Uterus (tissue), 4 donors: Measurements from ENCODE around the gene ZDHHC11B. TPM values are rescaled to one million over a fixed set of nuclear protein-coding genes. Genes with fewer than 3 reads are reported as not detected.
"Not testable (repeated sequence)": the region's sequence is repeated elsewhere in the genome, so short reads cannot be mapped to it uniquely, and the experiment has no call there.

ENCODE experiments used
- DNase-seq, 2 donors: peaks; one replicate each; pipeline ENCODE4 v3.0.0-alpha.2; 2019 to 2020
- H3K27ac ChIP-seq, 2 donors: fragments of 200-600 bp; sonication (generic); 1 replicate in 1 of 2; 2 replicates in 1 of 2; pipeline ENCODE4 v1.5.1; 2016 to 2018
- H3K27me3 ChIP-seq, 2 donors: fragments of 200-600 bp; sonication (generic); one replicate each; pipeline ENCODE4 v1.5.1; 2018 to 2019; ENCODE audit warnings: control low read depth in 1 of 2
- H3K36me3 ChIP-seq, 2 donors: fragments of 200-600 bp; sonication (generic); one replicate each; pipeline ENCODE4 v1.5.1; 2019; ENCODE audit warnings: control low read depth in 1 of 2
- H3K4me1 ChIP-seq, 2 donors: fragments of 200-600 bp; sonication (generic); one replicate each; pipeline ENCODE4 v1.5.1; 2018 to 2019; ENCODE audit warnings: control low read depth in 1 of 2
- H3K4me3 ChIP-seq, 2 donors: fragments of 200-600 bp; sonication (generic); 1 replicate in 1 of 2; 2 replicates in 1 of 2; pipeline ENCODE4 v1.5.1; 2018 to 2019; ENCODE audit warnings: mild to moderate bottlenecking in 1 of 2
- H3K9me3 ChIP-seq, 2 donors: fragments of 200-600 bp; sonication (generic); one replicate each; pipeline ENCODE4 v1.5.1; 2019; ENCODE audit warnings: control low read depth in 1 of 2
- POLR2A ChIP-seq, 2 donors: fragments of 450-650 bp; IDR thresholded peaks; one replicate each; pipeline ENCODE4 v1.6.1; 2016; ENCODE audit warnings: antibody characterized with exemption in 2 of 2, mild to moderate bottlenecking in 1 of 2, moderate library complexity in 1 of 2
- intact Hi-C: fragments of 100-400 bp; cut with DNase I; formaldehyde crosslinking; loops from one replicate; pipeline ENCODE4 v1.15.1; 2023; ENCODE audit warnings: low total_unique reads
- total RNA-seq, 4 donors: library from RNA; depleted of rRNA in 3 of 4; stranded (reverse); fragments of >200 nt in 3 of 4; gene quantifications; one replicate each; pipeline versions ENCODE4 v1.1.0 to v1.2.4, GENCODE V29; 2014 to 2023
- TF ChIP-seq, protein P1 (sequence below), 4 experiments: fragments of 200-600 bp in 2 of 4; fragments of 450-650 bp in 2 of 4; sonication (generic) in 2 of 4; IDR thresholded peaks; one replicate each; pipeline ENCODE4 v1.5.1; 2016 to 2019; ENCODE audit warnings: antibody characterized with exemption in 4 of 4, mild to moderate bottlenecking in 2 of 4, moderate library complexity in 1 of 4
- donor health status: DM: yes; HTN: yes; CAD: no.

Gene ZDHHC11B
- total RNA-seq, 4 donors from 2014 or later, result under 0.01 to 15.1 (median 1.5) TPM

DNA sequence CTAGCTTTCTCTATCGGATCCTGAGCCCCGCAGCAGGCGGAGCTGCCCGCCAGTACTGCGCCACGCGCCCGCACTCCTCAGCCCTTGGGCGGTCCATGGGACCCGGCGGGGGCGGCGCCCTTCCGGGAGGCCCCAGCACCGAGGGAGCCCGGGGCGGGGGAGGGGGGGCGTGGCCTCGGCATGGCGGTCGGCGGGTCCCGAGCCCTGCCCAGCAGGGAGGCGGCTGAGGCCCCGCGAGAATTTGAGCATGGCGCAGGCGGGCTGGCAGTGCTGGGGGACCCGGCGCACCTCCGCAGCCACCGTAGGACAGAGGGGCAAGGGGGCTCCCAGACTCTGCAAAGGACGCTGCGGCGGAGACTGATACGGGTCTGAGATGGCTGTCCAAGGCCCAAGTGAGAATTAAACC is 6.8 kb downstream of the ZDHHC11B start:
- intact Hi-C loops, result no loop called here
- H3K27ac ChIP-seq, result no peak overlapping the region
- no peak for TF ChIP-seq POLR2A (IDR thresholded peaks at IDR 0.05)
- TF ChIP-seq, protein P1, sequence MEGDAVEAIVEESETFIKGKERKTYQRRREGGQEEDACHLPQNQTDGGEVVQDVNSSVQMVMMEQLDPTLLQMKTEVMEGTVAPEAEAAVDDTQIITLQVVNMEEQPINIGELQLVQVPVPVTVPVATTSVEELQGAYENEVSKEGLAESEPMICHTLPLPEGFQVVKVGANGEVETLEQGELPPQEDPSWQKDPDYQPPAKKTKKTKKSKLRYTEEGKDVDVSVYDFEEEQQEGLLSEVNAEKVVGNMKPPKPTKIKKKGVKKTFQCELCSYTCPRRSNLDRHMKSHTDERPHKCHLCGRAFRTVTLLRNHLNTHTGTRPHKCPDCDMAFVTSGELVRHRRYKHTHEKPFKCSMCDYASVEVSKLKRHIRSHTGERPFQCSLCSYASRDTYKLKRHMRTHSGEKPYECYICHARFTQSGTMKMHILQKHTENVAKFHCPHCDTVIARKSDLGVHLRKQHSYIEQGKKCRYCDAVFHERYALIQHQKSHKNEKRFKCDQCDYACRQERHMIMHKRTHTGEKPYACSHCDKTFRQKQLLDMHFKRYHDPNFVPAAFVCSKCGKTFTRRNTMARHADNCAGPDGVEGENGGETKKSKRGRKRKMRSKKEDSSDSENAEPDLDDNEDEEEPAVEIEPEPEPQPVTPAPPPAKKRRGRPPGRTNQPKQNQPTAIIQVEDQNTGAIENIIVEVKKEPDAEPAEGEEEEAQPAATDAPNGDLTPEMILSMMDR (IDR thresholded peaks at IDR 0.05), result no peak
- H3K4me1 ChIP-seq, result no peaks in the 10 kb centered on the region
- H3K4me3 ChIP-seq, result no peak overlapping the region
- H3K9me3 ChIP-seq, result no peaks in the 10 kb centered on the region
- no peaks in the 10 kb centered on the region for H3K36me3 ChIP-seq
- peak; percentile 9 to 24 for DNase-seq
- no peaks in the 10 kb centered on the region for H3K27me3 ChIP-seq

DNA sequence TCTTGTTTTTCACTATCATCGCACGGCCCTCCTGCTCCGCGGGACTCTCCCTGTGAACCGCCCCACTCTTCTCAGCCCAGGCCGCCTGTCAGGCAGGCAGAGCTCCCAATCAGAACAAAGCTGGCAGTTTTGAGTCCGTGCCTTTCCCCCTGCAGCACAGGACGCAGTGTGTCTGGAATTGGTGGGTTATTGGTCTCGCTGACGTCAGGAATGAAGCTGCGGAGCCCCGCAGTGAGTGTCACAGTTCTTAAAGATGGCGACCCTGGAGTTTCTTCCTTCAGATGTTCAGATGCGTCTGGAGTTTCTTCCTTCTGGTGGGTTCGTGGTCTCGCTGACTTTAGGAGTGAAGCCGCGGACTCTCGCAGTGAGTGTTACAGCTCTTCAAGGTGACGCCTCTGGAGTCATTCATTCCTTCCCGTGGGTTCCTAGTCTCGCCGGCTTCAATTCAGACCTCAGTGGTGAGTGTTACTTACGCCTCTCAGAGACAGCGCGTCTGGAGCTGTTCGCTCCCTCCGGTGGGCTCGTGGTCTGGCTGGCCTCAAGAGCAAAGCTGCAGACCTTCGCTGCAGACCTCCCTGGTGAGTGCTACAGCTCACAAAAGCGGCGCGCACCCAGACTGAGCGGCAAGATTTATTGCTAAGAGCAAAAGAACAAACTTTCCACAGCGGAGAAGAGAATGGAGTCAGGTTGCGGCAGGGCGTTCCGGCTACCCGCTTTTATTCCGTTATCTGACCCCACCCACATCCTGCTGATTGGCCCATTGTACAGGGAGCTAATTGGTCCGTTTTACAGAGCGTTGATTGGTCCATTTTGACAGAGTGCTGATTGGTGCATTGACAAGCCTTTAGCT is 7.4 kb downstream of the ZDHHC11B start:
- intact Hi-C loops, result no loop called here
- H3K9me3 ChIP-seq, result no peaks in the 10 kb centered on the region
- H3K27me3 ChIP-seq, result no peaks in the 10 kb centered on the region
- H3K4me3 ChIP-seq, result no peak overlapping the region
- H3K4me1 ChIP-seq, result no peaks in the 10 kb centered on the region
- H3K36me3 ChIP-seq, result no peaks in the 10 kb centered on the region
- peak in 1 of 2 donors; percentile 7 for DNase-seq
- TF ChIP-seq POLR2A (IDR thresholded peaks at IDR 0.05), result no peak
- TF ChIP-seq, protein P1 (IDR thresholded peaks at IDR 0.05), result no peak
- no peak overlapping the region for H3K27ac ChIP-seq

DNA sequence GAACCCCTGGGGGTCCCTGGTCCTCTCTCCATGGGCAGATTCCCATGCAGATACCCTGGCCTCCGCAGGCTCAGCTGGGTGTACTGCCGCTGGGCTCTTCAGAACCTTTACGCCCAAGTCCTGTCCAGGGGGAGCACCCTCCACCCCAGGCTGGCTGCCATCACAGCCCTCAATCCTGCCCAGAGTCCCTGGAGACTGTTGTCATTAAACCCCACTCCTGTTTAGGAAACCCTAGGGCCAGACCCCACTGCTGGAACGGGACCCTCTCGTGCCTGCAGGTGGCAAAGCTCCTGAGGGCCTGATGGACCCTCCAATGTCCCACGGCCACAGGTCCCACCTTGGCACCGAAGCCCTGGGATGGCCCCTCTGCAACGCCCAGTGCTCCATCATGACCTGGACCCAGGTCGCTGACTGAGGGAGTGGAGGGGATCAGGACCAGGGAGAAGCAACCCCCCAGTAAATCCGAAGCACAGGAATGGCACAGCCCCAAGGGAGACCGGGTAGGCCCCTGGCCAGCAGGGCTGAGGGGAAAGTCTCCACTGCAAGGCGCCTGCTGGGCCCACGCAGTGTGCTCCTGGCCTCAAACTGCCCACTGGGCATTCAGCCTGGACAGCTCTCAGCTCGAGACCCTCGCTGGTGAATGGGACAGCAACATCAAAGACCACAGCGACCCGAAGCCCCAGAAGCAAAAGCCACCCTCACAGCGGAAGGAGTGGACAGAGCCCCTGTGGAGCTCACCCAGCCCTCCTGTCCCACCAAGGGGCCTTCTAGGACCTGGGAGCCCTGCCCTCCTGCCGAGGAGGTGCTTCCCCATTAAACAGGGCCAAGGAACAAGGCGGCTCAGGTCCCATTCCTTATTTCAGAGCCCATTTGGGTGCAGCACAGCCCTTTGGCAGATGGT is 8.3 kb downstream of the ZDHHC11B start:
- H3K27ac ChIP-seq, result no peak overlapping the region
- H3K36me3 ChIP-seq, result no peaks in the 10 kb centered on the region
- no peak for TF ChIP-seq POLR2A (IDR thresholded peaks at IDR 0.05)
- TF ChIP-seq, protein P1 (IDR thresholded peaks at IDR 0.05), result no peak
- no peaks in the 10 kb centered on the region for H3K27me3 ChIP-seq
- no peaks in the 10 kb centered on the region for H3K9me3 ChIP-seq
- H3K4me3 ChIP-seq, result no peak overlapping the region
- DNase-seq, result peak in 1 of 2 donors; percentile 9
- intact Hi-C loops, result no loop called here
- no peaks in the 10 kb centered on the region for H3K4me1 ChIP-seq

DNA sequence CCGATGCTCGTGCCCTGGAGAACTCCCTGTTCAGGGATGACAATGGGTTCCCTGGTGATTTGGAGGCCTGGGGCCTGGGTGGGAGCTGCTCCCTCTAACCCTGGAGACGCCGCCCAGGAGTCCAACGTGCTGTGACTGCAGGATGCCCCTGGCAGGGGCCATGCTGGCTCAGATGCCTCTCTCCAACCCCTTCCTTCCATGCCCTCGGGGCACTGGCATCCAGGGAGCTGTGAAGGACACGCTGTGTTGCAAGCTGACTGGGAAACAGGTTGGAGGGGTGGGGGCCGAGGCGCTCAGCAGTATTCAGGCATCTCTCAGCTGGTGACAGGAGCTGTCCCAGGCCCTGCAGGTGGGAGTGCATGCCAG is 9.0 kb downstream of the ZDHHC11B start:
- intact Hi-C loops, H3K27me3 ChIP-seq, H3K4me3 ChIP-seq, H3K4me1 ChIP-seq, H3K36me3 ChIP-seq, H3K27ac ChIP-seq, DNase-seq, H3K9me3 ChIP-seq: not testable (repeated sequence)

DNA sequence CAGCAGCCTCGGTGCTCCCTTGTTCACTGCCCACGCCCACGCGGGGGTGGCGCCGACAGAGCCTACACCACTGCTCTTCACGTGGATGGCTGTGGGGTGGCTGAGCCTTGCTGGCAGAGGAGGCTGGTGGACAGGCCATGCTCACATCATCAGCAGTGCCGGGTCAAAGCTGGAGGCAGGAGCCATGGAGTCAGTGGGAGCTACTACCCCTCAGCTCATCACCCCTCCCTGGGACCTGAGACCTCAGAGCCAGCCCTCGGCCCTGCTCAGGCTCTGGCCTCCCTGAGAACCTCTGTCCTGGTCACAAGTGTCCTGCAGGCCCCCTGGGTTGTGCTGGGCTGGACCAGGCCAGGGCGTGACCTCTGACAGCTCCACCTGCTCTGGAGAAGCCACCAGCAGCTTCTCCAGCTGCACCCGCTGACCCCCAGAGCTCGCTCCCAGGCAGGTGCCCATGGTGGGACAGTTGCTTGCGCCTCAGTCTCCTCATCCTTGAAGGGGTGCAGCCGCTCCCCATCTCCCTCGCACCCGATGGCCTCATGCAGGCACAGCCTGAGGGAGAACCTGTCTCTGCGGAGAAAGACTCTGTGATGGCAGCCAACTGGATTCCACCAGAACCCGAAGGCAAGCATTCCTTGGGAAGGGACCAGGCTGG is 9.5 kb downstream of the ZDHHC11B start:
- H3K4me1 ChIP-seq, H3K9me3 ChIP-seq, H3K36me3 ChIP-seq, intact Hi-C loops, H3K27me3 ChIP-seq, H3K27ac ChIP-seq, H3K4me3 ChIP-seq: not testable (repeated sequence)
- DNase-seq, result peak in 1 of 2 donors; percentile 8

DNA sequence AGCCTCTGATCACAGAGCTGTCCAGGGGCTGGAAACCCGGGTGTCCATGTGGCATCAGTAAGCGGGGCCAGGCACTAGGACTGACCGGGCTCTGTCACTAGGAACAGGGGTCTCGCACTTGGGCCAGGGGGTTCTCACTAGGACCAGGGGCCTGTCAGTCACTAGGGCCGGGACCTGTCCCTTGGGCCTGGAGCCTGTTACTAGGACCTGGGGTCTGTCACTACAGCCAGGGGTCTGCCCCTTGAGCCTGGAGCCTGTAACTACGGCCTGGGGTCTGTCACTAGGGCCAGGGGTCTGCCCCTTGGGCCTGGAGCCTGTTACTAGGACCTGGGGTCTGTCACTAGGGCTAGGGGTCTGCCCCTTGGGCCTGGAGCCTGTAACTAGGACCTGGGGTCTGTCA is 10.2 kb downstream of the ZDHHC11B start:
- H3K36me3 ChIP-seq, H3K4me1 ChIP-seq, H3K4me3 ChIP-seq, H3K27ac ChIP-seq, H3K9me3 ChIP-seq, H3K27me3 ChIP-seq, intact Hi-C loops: not testable (repeated sequence)
- peak in 1 of 2 donors; percentile 12 for DNase-seq
